Brain microvascular endothelial cell (primary cell): ENCODE data around the gene TMEM238L.

Experiments used
- DNase-seq: peaks from one replicate; pipeline ENCODE4 v3.0.0-alpha.2; 2020
- H3K27ac ChIP-seq: fragments of 250-450 bp; sonication (Bioruptor Pico); 2 replicates; pipeline ENCODE4 v1.5.1; 2020; ENCODE audit warnings: mild to moderate bottlenecking, moderate library complexity
- H3K27me3 ChIP-seq: fragments of 250-450 bp; sonication (Bioruptor Pico); replicated peaks from 2 replicates; pipeline ENCODE4 v1.5.1; 2020; ENCODE audit warnings: mild to moderate bottlenecking
- H3K36me3 ChIP-seq: fragments of 250-450 bp; sonication (Bioruptor Pico); replicated peaks from 2 replicates; pipeline ENCODE4 v1.5.1; 2020; ENCODE audit warnings: mild to moderate bottlenecking
- H3K4me3 ChIP-seq: 2 replicates; pipeline ENCODE4 v1.5.1; 2011; ENCODE audit warnings: low read depth, mild to moderate bottlenecking, control low read depth, low read length, moderate library complexity
- CTCF ChIP-seq: IDR thresholded peaks from 2 replicates; pipeline ENCODE4 v1.5.1; 2011; ENCODE audit warnings: low read depth, mild to moderate bottlenecking, moderate library complexity, low read length, control low read depth, inconsistent platforms; ENCODE audit errors: missing control alignments
- in situ Hi-C: cut with HindIII; loops from 2 replicates; pipeline ENCODE4 v1.10.0; 2017; ENCODE audit warnings: low sequenced_read_pairs, low pct_ligation_motif_present

Gene TMEM238L

GRCh38 chr17:10777131-10777807, 26.6 kb downstream of the TMEM238L start:
- no peak for TF ChIP-seq CTCF
- no peaks in the 10 kb centered on the region for H3K36me3 ChIP-seq
- DNase-seq, result no peak
- H3K27ac ChIP-seq, result no peak overlapping the region
- H3K27me3 ChIP-seq, result no peaks in the 10 kb centered on the region
- no peak overlapping the region for H3K4me3 ChIP-seq
- in situ Hi-C loops, result no loop called here

GRCh38 chr17:10776381-10776780, 27.5 kb downstream of the TMEM238L start:
- no peak for TF ChIP-seq CTCF
- in situ Hi-C loops, result no loop called here
- no peak overlapping the region for H3K27ac ChIP-seq
- no peak overlapping the region for H3K4me3 ChIP-seq
- no peaks in the 10 kb centered on the region for H3K36me3 ChIP-seq
- no peak for DNase-seq
- H3K27me3 ChIP-seq, result no peaks in the 10 kb centered on the region

GRCh38 chr17:10775740-10776356, 28.1 kb downstream of the TMEM238L start:
- no peaks in the 10 kb centered on the region for H3K27me3 ChIP-seq
- H3K27ac ChIP-seq, result no peak overlapping the region
- no peak for TF ChIP-seq CTCF
- in situ Hi-C loops, result no loop called here
- no peak for DNase-seq
- H3K4me3 ChIP-seq, result no peak overlapping the region
- no peaks in the 10 kb centered on the region for H3K36me3 ChIP-seq

GRCh38 chr17:10775058-10775457, 28.8 kb downstream of the TMEM238L start:
- in situ Hi-C loops, result no loop called here
- Histone ChIP-seq H3K4me3 (no peak overlapping the region), H3K27me3 (no peaks in the 10 kb centered on the region), H3K27ac (no peak overlapping the region), H3K36me3 (no peaks in the 10 kb centered on the region)
- DNase-seq, result no peak
- no peak for TF ChIP-seq CTCF

- H3K27me3 ChIP-seq, result no peaks in the 10 kb centered on the region
- no peak for DNase-seq
- in situ Hi-C loops, result no loop called here
- H3K27ac ChIP-seq, result no peak overlapping the region
- no peak overlapping the region for H3K4me3 ChIP-seq
- no peak for TF ChIP-seq CTCF
- H3K36me3 ChIP-seq, result no peaks in the 10 kb centered on the region
Observed at GRCh38 chr17:10773391-10773790, 30.5 kb downstream of the TMEM238L start.
